ENCODE data around the gene RHOXF2. TPM values are rescaled to one million over a fixed set of nuclear protein-coding genes. Genes with fewer than 3 reads are reported as not detected.
"Not testable (repeated sequence)": the region's sequence is repeated elsewhere in the genome, so short reads cannot be mapped to it uniquely, and the experiment has no call there.

RHOXF2 gene
- total RNA-seq, 1 experiment from 2014 or later = not detected

DNA sequence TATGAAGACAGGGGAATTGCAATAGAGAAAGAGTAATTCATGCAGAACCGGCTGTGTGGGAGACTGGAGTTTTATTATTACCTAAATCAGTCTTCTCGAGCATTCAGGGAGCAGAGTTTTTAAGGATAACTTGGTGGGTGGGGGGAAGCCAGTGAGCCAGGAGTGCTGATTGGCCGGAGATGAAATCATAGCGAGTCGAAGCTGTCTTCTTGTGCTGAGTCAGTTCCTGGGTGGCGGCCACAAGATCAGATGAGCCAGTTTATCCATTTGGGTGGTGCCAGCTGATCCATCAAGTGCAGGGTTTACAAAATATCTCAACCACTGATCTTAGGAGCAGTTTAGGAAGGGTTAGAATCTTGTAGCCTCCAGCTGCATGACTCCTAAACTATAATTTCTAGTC lies 34.8 kb downstream of the RHOXF2 start:
- in situ Hi-C loops (cut with HindIII; ENCODE audit: low pct_unique_long_range_greater_than_20kb, low sequenced_read_pairs); DNase-seq (ENCODE audit: low read depth, low spot score): not testable (repeated sequence)

GRCh38 chrX:120193720-120194119 lies 35.3 kb downstream of the RHOXF2 start:
- DNase-seq (ENCODE audit: low read depth, low spot score); in situ Hi-C loops (cut with HindIII; ENCODE audit: low pct_unique_long_range_greater_than_20kb, low sequenced_read_pairs): not testable (repeated sequence)

DNA sequence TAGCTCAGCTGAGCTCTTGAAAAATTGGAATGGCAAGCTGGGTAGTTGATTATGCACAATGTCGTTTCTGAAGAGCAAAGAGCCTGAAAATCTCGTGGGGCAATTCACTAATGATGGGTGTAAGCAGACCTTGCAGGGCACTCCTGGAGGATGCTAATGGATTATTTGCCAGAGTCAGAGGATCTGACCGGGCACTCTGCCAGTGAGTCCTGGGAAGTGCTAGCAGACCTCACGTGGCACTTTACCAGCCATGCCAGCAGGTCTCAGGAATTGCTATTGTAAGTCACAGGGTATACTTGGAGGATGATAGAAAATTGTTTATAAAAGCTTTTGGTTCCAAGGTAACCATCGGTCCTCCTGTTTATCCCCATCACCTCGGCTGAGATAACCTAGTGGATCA lies 37.4 kb downstream of the RHOXF2 start:
- in situ Hi-C loops (cut with HindIII; ENCODE audit: low pct_unique_long_range_greater_than_20kb, low sequenced_read_pairs); DNase-seq (ENCODE audit: low read depth, low spot score): not testable (repeated sequence)

DNA sequence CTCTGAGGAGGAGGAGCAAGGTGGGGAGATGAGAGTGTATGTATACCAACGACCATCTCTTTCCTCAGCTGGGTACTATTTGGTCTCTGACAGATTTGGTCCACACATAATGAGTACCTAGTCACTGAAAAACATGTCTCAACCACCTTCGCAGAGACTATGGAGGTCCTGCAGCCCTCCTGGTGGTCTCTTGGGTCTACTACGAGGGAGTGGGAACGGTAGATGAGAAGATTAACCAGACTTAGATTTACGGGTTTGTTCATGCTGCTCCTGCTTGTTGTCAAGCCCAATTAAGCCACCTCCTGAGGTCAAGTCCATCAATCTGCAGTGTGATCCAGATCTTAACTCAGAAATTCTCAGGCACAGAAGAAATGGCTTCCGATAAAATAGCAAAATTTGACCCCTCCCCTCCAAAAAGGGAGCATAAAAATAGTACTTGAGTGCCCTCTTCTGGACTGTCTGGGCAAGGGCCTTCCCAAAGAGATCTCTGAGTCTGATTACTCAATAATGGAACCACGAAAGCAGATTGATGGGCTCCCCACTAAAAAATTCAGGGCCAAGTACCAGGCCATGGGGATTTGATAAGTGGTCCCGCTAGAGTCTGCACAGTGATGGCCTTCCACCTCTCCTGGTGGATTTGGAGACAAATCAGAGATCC lies 38.3 kb downstream of the RHOXF2 start:
- DNase-seq (ENCODE audit: low read depth, low spot score); in situ Hi-C loops (cut with HindIII; ENCODE audit: low pct_unique_long_range_greater_than_20kb, low sequenced_read_pairs): not testable (repeated sequence)

DNA sequence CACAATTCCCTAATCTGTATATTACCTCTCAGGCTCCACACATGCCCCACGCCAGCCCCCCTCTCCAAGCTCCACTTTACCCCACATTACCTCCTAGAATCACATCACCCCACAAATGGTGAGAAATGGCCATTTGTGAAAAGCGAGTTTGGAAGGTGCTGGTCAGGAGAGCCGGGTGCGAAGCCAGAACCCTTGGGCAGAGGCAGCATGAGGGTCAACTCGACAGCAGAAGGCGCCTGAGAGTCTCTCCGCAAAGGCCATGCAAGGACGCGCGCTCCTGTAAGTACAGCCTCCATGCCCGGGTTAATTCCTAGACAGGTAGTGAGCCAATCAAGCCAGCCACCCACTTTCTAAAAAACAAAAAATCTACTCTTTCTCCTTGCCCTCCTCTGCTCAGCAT lies 42.4 kb downstream of the RHOXF2 start:
- in situ Hi-C loops (cut with HindIII; ENCODE audit: low pct_unique_long_range_greater_than_20kb, low sequenced_read_pairs) = no loop called here
- no peak for DNase-seq (ENCODE audit: low read depth, low spot score)

DNA sequence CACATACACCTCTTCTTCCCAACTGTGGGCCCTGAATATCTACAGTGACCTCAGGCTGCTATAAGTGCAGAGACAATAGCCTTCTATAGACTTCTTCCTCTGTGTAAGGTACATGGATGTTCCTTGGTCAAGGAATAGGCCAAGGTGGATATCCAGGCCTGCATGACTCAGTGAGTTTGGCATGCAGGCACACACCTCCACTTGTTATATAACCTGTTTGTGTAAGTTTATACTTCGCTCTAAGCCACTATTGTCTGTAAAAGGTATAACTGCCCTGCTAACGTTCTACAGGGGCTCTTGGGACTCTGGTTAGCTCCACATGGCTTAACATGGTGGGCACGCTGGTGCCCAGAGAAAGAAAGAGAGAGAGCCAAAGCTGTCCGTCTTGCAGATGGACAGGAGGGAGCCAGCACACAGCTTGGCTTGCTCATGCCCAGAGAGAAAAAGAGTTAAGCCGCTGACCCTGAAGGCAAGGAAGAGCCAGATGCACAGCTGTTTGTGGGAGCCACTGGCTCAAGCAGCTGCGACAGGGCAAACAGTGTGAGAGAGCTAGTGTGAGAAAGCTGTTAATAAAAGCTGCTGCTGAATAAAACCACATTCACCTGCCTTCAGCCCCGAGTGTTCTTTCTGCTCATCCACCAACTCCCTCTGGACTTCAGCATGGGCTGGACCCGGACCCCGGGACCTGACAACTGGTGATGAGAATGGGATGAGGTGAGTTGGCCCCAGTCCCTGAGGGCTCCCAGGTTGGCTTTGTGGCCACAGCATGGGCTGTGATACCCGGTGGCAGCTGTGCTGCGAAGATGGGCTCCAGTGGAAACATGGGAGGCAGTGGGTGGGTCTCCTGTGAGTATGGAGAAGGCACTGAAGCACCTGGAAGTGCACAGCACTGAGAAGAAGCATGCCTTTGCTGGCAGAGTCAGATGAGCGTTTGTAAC lies 47.7 kb downstream of the RHOXF2 start:
- DNase-seq (ENCODE audit: low read depth, low spot score) = no peak
- in situ Hi-C loops (cut with HindIII; ENCODE audit: low pct_unique_long_range_greater_than_20kb, low sequenced_read_pairs) = no loop called here

DNA sequence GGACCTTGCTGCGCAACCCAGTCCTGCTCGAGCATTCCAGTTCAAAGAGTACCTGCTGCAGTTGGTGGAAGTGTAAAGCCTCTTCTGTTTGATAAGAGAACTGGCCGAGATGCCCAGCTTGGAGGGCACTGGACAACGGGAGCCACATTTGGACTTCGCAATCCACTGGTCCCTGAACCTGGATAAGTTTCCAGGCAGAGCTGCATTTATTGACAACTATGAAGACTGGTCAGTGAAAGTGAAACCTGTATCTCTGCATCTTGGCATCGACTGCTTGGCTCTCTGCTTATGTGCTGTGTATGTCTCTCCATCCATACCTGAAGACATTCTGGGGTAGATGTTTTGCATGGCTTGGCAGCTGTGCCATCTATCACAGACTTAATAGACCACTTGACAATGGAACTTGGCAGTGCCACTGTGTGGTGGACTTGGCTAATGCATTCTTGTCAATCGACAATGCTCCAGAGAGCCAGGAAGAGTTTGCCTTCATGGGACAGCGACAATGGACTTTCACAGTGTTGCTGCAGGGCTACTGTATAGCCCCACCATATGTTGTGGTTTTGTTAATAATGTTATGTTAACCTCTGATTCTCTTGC lies 48.7 kb downstream of the RHOXF2 start:
- in situ Hi-C loops (cut with HindIII; ENCODE audit: low pct_unique_long_range_greater_than_20kb, low sequenced_read_pairs) = no loop called here
- DNase-seq (ENCODE audit: low read depth, low spot score) = no peak

DNA sequence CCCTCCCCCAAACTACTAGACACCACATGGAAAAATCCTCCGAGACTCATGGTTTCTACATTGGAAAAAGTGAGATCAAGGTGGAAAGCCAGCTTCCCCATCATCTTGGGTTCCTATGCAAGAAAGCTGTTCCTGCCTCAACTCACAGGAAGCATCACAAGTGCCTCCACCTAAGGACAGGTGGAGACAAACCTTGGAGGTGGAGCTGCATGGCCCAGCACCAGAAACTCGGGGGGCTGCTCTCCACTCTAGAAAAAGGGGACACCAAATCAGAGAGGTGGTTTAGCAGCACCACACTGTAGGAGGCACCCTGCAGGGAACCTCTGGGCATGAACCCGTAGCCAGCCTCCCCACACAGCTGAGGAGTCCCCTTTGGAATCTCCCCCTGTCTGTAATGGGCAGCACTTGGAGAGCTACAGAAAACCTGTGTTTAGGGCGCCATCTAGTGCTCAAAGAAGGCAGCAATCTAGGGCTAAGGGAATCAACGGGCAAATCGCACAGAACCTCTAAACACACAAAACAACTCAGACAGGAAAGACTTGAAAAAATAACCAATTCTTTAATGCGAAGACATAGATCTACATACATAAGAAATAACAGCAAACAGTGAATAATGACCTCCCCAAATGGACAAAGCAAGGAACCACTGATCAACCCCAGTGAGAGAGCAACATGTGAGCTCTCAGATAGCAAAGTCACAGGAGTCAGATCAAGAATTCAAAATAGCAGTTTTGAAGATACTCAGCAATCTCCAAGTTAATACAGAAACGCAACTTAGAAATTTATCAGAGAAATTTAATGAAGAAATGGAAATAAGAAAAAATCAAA lies 55.2 kb downstream of the RHOXF2 start:
- in situ Hi-C loops (cut with HindIII; ENCODE audit: low pct_unique_long_range_greater_than_20kb, low sequenced_read_pairs) = no loop called here
- peak; percentile 77 for DNase-seq (ENCODE audit: low read depth, low spot score)

Other genes starting within 250 kb of the RHOXF2 start
- 4.7 and 5.5 TPM in 2 replicates for gene NKAP, start 214.9 kb upstream of the RHOXF2 start, total RNA-seq (2014; rRNA removed; shearing (Covaris generic))
- not detected in 2 replicates for gene RHOXF2B, start 80.9 kb upstream of the RHOXF2 start, total RNA-seq (2014; rRNA removed; shearing (Covaris generic))
- not detected in 2 replicates for gene RHOXF1, start 42.7 kb upstream of the RHOXF2 start, total RNA-seq (2014; rRNA removed; shearing (Covaris generic))
- gene ZBTB33, start 92.2 kb downstream of the RHOXF2 start, total RNA-seq (2014; rRNA removed; shearing (Covaris generic)) = 47.9 and 49.1 TPM in 2 replicates
- 27.2 and 28.1 TPM in 2 replicates for gene TMEM255A, start 152.8 kb downstream of the RHOXF2 start, total RNA-seq (2014; rRNA removed; shearing (Covaris generic))
- gene ATP1B4, start 203.5 kb downstream of the RHOXF2 start, total RNA-seq (2014; rRNA removed; shearing (Covaris generic)) = not detected in 2 replicates